ENCODE measurements around the gene GSTCD.
A peak's percentile ranks its signal among the peaks of the same experiment; 100 is the strongest.
"Not testable (repeated sequence)": the region's sequence is repeated elsewhere in the genome, so short reads cannot be mapped to it uniquely, and the experiment has no call there.

The GSTCD gene

GRCh38 chr4:105708181-105709080, at the start of gene GSTCD, which contains the start of gene INTS12:
Gene GSTCD (plus strand): TSS chr4:105708784. CDS start chr4:105717614, 8,830 bp downstream.
Gene INTS12 (minus strand): TSS chr4:105708689. CDS start chr4:105700005, 8,684 bp downstream.
- DNase-seq, result peak; percentile 69

DNA sequence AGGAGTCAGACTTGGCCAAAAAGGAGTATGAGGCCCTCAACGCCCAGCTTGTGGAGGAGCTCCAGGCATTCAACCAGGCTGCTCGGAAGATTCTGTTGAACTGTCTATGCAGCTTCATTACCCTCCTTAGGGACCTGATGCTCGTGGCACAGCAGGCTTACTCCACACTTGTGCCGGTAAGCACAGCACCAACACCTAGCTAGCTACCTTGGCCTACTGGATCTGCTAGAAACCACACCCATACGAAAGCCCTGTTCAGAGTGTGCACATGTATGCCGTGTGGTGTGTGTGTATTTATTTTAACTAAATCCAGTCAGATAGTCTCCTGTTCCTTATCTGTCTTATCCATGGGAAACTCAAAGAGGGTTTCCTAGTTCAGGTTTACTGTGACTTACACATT, 49.4 kb upstream of the GSTCD start:
- no peak for DNase-seq

DNA sequence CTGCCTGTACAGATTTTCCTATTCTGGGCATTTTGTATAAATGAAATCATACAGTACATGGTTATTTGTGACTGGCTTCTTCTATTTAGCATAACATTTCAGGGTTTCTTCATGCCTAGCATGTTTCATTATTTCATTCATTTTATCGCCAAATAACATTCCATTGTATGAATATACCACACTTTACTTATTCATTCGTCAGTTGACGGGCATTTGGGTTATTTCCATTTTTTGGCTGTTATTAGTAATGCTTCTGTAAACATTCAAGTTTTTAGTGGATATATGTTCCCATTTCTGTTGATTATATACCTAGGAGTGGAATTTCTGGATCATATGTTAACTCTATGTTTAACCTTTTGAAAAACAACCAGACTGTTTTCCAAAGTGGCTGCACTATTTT, 47.6 kb upstream of the GSTCD start:
- no peak for DNase-seq

GRCh38 chr4:105662935-105663675, 45.5 kb upstream of the GSTCD start:
- no peak for DNase-seq

GRCh38 chr4:105666693-105667092, 41.9 kb upstream of the GSTCD start:
- DNase-seq, result no peak

GRCh38 chr4:105670684-105671083, 37.9 kb upstream of the GSTCD start:
- no peak for DNase-seq

GRCh38 chr4:105671301-105671700, 37.3 kb upstream of the GSTCD start:
- no peak for DNase-seq

GRCh38 chr4:105674011-105674410, 34.6 kb upstream of the GSTCD start:
- DNase-seq, result no peak

- no peak for DNase-seq
Observed at GRCh38 chr4:105677709-105678108, 30.9 kb upstream of the GSTCD start.

DNA sequence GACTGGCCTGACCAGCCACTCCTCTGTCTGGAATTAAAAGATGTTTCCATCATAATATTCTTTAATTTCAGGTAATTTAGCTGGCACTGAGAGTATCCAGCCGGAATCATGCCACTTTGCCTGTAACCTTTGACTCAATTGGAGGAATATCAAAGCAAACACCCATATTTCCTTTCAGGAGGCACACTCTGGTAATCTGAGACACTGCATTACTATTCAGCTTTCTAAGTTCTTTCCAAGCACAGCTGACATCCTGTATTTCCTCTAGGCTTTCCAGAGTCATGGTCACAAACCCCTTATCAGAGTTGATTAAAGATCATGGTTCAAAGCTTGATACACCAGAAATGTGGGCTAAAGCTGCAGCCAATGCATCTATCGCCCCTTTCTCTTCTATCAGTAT, 29.4 kb upstream of the GSTCD start:
- no peak for DNase-seq

- no peak for DNase-seq
Observed at GRCh38 chr4:105683038-105683437, 25.5 kb upstream of the GSTCD start.

GRCh38 chr4:105686571-105686970, 22.0 kb upstream of the GSTCD start:
- DNase-seq, result no peak

- not testable (repeated sequence) for DNase-seq
Observed at GRCh38 chr4:105694812-105695211, 13.8 kb upstream of the GSTCD start.

- DNase-seq, result not testable (repeated sequence)
Observed at GRCh38 chr4:105695832-105696231, 12.8 kb upstream of the GSTCD start.

- DNase-seq, result no peak
Observed at GRCh38 chr4:105698607-105699006, 10.0 kb upstream of the GSTCD start.

DNA sequence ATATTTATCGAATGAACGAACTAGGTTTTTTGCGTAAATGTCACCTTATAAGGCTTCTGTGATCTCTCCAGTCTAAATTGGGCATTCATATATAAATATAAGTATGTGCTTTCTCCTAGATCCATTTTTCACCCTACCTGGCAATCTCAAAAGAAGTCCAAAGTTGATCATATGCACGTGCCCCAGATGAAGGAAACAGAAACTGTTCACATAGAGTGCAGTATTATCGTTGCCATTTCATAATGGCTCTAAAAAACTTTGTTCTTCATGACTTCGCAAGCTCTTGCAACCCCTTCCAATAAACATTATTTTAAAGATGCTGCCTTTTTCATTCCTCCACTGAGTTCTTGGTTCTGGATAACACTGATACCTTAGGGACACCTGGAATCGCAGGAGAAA, 803 bp upstream of the GSTCD start:
- DNase-seq, result no peak

DNA sequence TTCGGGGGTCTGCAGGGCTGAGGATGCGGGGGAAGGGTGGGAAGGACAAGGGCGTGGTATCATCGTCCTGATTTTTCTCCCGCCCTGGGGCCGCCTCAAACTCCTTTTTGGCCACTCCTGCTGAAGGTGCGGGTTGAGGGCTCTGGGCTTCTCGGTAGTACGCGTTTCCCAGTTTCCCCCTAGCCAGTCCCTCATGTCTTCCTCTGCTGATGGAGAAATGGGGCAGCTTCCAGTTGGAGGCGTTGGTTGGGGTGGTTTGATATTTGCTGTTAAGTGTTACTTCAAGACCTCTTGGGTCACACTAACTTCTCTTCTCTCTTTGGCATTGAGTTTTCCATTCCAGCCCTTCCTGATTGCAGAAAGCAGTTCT, 482 bp downstream of the GSTCD start:
- no peak for DNase-seq

- no peak for DNase-seq
Observed at GRCh38 chr4:105710012-105710600, 1.5 kb downstream of the GSTCD start.

- no peak for DNase-seq
Observed at GRCh38 chr4:105710678-105711077, 2.1 kb downstream of the GSTCD start.

DNA sequence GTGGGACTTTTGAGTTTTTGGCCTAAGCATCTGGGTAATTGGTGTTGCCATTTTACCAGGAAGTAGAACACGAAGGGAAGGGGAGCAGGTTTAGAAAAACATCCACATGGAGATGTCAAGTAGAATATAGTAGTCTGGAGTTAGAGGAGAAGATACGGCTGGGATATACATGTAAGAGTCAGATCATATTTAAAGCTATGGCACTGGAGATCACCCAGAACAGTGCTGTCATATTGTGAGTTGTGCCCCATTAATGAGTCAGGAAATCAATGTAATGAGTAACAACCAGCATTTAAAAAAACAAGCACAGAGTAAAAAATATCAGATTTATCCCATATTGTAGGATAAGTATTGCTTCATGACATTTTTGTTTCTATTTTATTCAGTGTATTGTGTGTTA, 4.2 kb downstream of the GSTCD start:
- DNase-seq, result no peak

GRCh38 chr4:105714071-105714521, 5.5 kb downstream of the GSTCD start:
- no peak for DNase-seq

GRCh38 chr4:105714932-105715331, 6.3 kb downstream of the GSTCD start:
- no peak for DNase-seq

- DNase-seq, result no peak
Observed at GRCh38 chr4:105715692-105716278, 7.2 kb downstream of the GSTCD start.
